ENCODE data around the gene ITGAD. TPM values are rescaled to one million over a fixed set of nuclear protein-coding genes. Genes with fewer than 3 reads are reported as not detected.

The ITGAD gene
- total and polyA plus RNA-seq, 2 of the 8 experiments (the other 6 are each of a cell fraction or from before 2014, with no cell fraction given): 0.06 TPM; not detected in 1

DNA sequence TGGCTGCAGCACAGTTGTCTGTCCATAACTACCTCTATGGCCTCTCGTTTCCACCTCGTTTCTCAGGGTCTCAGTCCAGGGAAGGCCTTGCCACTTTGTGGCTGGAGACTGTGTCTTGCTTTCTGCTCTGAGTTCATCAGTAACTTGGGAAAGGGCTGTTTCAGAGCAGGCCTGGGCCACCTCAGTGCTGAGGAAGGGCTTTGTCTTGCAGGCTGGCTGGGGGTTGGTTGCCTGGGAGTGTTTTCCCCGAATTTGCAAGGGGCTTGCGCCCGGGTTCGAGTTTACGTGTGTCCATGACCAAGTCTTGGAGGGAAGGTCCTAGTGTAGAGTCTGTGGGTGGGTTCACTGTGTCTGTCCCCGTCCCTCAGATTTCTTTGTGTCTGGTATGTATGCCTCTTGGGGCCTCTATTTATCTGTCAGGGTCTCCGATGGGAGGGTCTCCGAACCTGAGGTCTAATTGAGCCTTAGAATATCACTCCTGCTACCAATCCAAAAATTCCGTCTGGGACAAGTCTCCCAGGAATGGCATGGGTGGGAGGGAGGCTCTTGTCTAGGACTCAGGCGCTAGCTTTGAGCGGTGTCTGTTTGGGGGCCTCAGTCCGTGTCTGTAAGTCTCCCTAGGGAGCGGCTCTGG lies 78.2 kb downstream of the ITGAD start (continued):
- no peak for TF ChIP-seq BCL11A (IDR thresholded peaks at IDR 0.05; ENCODE audit: low read depth in 2 of 2, low read length in 2 of 2)
- no peak for TF ChIP-seq POLR2A (IDR thresholded peaks at IDR 0.05; ENCODE audit: control extremely low read depth in 1 of 2, low read depth in 2 of 2, low read length in 2 of 2)
- TF ChIP-seq SP4 (IDR thresholded peaks at IDR 0.05; ENCODE audit: low read length): no peak

Measured in H1 (cell line).